CD1c-positive myeloid dendritic cell (primary cell): ENCODE measurements around the gene ROR2.

ENCODE experiments used
- DNase-seq: peaks from one replicate; pipeline ENCODE4 v3.0.0-alpha.2; 2016; ENCODE audit errors: extremely low spot score

ROR2 gene

DNA sequence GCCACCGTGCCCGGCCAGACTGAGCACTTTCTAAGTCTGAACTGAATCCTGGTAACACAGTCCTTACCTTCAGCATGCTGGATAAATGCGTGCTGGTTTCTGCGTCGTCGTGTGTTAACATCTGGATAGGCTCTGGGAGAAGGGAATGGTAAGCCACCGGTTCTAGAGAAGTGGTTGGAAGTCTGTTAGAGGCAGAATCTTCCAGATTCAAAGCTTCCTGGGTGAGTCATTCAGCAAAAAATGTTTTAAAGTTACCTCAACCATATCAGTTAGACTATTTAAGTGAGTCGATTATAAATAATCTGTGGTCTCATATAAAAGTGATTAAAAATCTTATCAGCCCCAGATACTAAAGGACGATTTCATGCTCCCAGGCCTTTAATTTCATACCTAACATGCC, 269.9 kb downstream of the ROR2 start:
- no peak for DNase-seq

DNA sequence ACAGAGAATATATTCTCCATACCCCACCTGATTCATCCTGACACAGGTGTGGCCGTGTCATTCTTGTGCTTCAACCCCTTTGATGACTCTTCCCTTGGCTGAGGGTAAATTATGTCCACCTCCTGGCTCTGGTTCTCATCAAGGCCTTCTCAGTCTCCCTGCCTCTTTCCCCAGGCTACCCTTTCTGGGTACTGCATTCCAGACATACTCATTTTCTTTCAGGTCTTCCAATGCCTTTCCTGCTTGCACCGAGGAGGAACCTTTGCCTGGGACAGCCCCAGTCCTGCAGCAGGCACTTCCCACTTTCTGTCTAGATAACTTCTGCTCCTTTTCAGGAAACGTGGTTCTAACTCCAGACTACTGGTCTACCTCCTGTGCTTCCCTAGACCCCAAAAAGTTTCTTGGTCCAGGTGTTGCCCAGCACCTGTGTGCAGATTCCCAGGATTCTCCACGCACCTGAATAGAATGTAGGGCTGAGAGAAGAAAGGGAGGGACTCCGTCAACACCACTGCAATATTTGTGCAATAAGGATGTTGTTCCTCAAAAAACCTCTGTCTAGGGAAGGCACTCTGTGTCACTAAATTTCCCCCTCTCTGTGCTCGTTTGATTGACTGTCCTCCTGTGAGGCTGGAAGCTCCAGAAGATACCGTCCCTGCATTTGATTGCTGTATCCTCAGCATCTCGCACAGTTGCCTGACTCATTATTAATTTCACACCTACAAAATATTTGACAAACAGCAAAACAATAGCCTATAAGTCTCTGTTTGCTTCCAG, 271.0 kb downstream of the ROR2 start:
- peak; percentile 42 for DNase-seq

DNA sequence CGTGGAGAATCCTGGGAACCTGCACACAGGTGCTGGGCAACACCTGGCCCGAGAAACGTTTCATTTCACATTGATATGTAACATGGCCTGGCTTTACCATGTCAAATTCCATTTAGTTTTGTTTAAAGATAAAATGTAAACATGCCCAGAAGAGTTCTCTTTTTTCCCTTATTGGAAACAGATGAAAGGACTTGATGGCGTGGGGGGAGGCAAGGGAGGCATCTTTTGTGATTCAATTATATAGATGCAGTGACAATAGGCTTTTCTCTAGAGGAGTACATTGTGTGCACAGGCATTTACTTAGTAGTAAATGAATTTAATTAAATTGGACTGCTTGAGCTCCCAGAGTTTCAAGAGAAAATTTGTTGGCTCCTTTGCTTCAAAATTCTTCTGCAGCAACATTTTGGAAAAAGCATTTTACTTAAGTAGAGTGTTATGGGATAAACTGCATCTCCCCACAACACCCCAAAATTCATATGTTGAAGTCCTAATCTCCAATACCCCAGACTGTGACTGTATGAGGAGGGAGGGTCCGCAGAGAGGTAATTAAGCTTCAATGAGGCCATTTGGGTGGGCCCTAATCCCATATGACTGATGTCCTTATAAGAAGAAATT, 272.1 kb downstream of the ROR2 start:
- DNase-seq = no peak

DNA sequence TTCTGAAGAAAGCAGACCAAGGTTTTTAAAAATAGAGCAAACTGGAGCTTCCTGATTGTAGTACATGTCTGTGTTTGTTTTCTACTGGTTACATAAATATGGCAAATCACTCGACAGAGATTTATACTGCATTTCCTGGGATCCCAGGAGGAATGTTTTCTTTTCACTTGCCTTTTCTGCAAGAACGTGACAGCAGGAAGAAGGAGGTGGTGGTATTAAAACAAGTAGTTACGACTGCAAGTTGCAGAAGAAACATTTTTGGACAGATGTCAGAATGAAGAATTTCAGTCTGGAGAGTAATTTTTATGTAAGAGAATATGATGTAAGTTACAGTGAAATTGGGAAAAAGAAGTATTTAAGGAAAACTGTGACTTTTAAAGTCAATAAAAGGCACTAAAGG, 272.7 kb downstream of the ROR2 start:
- no peak for DNase-seq

DNA sequence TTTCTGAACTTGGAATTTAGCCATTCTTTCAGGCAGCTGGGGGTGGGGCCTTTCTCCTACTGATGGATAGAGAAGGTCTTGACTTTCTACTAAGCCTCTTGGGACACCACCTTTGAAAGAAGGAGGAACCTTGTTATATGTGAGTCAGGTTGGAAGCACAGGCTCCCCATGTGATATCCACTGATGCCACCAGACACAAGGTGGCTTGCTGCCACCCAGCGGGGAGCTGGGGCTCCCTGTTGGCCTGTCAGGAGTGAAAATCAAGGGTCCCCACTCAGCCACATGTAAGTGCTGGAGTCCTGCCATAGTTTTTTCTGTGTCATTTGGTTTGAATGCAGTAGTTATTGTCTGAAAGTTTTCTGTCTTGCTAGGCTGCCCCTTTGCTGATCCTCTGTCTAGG, 274.0 kb downstream of the ROR2 start:
- DNase-seq = no peak

DNA sequence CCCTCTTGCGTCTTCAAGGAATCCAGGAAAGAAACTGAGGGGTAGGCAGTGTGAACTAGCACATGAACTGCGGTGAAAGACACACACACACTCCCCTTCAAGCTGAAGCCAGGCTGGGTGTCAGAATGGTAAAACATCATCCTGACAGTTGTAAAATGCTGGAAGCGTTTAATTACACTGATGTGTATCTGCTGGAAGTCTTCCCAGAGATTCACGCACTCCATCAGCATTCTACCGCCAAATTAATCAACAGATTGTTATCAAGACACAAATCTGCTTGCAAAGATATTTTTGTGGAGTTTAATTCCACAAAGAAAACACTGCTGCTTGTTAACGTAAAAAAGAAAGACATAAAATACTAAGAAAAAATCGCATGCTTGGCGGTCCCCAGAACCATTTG, 285.4 kb downstream of the ROR2 start:
- DNase-seq = no peak

DNA sequence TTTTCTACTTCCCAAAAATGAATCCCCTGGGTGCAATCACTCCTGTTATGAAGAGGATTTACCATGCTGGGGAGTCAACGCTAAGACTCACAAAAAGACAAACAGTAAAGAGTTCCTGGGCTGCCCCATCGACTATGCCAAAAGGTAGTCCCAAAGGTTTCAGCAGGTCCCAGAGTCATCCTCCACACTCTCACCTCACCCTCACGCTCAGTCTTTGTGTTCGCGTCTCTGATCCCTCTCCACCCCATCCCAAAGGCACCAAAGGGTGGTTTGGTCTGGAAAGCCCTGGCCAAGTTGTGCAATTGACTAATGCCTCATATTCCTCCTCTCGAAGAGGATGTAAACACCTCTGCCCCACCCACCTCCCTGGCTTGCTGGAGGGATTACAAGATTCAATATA, 286.2 kb downstream of the ROR2 start:
- DNase-seq = no peak

DNA sequence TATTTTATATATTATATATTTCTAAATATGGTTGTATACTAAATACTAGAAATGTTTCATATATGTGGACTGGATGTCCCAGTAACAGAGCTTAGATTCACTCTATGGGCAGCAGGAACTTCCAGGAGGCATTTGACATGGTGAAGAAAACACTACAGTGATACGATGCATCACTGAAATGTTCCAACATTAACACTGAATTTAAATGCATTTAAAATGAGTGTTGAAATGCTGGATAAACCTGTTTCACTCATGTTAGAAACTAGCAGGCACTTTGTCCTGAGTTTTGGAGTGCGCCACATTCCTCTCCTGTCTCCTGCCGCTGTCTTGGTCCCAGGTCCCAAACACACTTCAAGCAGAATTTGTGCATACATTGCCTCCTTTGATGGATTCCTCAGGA, 288.6 kb downstream of the ROR2 start:
- no peak for DNase-seq

DNA sequence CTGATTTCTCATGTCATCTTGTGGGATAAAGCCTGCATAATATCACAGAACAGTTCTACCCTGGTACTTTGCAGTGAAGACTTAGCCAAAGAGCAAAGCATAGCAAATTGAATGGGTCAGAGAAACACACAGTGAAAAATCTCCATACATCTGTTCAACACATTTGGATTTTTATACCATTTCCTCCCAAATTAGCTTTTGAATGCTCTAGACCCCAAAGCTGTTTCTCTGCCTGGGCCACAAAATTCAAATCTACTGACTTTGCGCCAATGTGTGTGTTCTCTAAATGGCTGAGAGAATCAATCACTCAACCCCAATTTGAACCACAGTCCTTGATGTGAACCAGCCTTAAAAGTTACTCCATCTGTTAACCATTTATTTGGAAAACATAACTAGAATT, 289.5 kb downstream of the ROR2 start:
- DNase-seq = no peak

DNA sequence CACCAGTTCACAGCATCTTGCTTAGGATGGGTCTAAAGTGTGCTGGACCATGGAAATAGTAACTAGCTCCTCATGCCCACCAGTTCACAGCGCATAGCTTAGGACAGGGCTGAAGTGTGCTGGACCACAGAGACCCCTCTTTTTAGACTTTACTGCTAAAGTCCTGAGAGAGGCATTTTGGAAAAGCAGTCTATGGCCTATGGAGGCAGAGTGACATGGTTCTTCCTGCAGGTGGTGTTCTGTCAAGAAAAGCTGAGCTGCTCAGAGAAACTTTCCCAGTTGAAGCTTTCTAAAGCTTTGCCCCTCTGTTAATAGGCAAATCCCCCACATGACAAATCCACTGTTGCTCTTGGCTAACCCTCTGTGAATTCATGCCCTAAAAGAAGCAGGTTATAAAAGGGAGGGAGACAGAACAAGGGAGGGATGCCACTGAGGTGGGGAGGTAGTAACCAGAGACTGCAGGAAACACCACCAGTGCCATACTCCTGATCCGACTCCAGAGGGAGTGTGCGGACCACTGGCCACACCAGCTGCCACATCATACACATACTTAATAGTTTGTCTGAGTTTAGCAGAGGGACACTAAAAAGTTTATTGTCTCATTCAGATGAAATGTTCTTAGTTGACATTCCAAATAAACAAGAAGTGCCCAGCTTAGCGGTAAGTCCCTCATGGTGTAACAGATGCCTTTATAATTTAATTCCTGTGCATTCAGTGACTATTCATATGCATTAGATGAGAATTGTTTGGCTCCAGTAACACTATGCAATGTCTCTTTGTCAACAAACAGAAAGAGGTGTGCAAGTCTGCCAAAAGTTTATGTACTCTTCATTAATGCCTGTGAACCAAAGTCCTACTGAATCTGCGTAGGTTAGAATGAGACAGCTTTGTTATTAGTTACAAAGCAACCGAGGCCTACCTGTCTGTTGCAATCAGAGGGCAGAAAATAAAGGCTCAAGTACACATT, 290.2 kb downstream of the ROR2 start:
- no peak for DNase-seq

DNA sequence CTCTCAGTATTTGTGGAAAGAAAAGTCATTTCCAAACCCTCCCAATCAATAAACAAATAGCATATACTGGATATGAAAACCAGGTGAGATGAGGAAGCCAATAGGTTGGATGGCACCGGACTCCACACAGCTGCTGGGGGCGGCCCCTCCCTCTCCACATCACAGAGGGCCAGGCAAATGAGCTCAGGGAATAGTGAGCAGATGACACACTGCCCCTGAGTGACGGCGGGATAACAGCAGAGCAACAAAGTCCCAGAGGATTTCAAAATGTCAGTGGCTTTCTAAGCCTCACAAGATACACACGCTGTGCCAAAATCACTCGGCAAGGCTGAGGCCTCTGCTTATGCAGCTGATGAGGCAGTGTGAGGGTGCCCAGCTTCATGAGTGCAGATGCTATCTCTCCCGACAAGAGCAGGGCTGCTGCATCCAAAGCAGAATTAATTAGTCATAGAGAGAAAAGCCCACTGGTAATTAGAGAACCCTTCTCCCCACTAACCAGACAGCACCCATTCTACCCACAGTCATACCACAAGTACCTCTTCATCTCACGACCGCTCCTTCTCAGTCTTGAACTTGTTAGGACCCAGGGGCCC, 291.4 kb downstream of the ROR2 start:
- no peak for DNase-seq

DNA sequence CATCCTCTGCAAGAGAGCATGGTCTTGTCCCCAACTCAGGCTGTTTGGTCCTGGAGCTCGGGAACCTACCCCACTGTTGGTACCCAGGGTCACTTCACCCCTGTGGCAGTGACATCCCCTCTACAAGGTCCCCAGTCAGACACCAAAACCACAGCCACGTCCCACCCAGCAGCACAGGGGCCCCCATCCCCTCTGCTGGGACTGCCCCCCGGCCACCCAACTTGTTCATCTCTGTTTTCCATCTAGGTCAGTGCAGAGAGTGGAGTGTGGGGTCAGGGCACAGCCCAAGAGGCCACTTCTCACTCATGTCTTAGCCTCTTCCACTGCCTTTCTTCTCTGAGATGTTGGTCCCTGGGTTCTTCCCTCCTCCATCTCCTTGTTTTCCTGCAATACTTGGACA, 292.5 kb downstream of the ROR2 start:
- DNase-seq = no peak

DNA sequence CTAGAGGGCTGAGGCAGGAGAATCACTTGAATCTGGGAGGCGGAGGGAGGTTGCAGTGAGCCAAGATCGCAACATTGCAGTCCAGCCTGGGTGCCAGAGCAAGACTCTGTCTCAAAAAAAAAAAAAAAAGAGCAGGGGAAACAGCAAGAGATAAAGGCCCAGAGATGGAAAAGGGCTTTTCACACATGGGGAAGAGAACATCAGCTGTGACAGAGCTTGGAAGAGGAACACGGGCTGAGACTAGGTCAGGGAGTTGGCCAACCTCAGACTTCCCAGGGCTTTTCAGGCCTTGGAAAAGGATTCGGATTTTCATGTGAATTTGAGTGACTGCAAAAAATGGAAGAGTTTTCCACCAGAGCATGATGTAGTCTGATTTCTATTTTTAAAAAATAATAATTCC, 294.4 kb downstream of the ROR2 start:
- DNase-seq = no peak

DNA sequence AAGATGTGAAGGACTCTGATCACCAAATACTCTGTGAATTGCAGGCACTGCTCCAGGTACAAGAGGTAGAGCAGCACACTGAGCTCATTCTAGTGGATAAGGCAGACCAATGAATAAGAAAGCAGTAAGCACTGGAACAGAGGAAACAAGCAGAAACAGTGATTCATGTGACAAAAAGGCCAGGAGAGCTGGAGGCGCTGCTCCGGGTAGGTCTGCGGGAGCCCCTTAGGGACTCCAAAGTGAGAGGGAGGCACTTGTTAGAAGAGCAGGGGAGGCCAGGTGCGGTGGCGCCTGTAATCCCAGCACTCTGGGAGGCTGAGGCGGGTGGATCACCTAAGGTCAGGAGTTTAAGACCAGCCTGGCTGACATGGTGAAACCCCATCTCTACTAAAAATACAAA, 294.8 kb downstream of the ROR2 start:
- no peak for DNase-seq

DNA sequence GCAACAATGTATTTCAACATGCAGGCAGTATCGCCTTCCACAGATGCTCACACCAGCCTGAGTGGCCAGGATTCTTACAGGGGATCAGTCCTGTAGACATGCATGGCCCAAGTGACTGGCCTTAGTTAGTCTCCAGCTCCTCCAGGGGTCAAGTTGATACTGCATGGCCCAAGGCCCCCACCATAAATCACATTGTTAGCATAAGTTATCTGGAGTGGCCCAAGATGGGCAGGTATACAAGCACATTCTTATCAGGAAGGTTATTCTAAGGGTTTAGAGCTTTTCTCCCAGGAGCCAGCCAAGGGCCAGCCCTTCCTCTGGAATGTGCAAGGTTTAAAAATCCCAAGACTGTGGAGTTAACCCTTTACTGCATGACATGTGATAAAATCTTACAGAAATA, 295.5 kb downstream of the ROR2 start:
- no peak for DNase-seq

DNA sequence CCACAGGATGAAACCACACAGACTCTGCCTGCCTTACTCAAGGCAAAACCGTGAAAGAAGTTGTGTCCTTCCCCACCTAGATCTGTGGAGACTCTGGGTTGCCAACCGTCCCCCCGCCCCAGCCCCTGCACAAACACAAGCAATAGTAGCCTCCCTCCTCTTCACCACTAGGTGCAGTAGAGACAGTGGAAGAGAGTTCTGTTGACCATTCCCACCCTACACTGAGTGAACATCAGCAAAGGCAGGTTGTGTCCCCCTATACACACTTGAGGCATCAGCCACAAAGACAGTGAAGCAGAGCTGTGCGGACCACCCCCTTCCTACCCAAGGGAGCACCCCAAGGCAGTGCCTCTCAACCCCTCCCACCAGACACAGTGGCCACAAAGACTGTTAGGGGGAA, 302.7 kb downstream of the ROR2 start:
- DNase-seq = no peak

DNA sequence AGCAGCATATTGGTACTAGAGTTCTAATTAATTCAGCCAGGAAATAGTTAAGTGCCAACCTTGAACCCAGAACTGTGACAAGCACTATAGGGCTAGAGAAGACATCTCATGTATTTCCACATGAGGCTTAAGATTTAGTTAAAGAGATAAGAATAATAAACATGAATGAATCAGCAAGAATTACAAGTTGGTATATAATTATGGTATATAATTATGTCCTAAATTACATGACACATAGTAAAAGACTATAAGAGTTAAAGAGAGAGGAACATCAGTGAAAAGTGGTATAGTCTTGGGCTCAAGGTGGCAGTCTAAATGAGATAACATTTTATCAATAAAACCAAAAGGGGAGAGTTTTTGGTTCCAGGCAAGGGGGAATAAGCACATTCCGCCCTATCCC, 303.3 kb downstream of the ROR2 start:
- no peak for DNase-seq

DNA sequence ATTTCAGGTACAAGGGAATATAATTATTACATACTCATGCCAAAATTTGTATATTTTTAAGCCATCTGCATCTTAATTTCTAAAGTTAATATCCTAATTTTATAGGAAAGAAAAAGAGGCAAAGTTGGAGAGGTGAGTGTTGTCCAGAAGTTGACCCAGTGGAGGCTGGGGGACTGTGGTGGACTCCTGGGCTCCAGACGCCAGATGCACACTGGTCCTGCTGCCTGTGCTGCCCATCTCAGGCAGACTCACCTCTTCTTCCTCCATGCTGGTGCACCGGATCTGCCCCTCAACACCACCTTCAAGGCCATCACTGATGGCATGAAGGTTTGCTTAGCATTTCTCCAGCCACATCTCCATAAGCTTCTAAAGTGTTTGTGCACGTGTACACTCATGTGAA, 305.6 kb downstream of the ROR2 start:
- no peak for DNase-seq

DNA sequence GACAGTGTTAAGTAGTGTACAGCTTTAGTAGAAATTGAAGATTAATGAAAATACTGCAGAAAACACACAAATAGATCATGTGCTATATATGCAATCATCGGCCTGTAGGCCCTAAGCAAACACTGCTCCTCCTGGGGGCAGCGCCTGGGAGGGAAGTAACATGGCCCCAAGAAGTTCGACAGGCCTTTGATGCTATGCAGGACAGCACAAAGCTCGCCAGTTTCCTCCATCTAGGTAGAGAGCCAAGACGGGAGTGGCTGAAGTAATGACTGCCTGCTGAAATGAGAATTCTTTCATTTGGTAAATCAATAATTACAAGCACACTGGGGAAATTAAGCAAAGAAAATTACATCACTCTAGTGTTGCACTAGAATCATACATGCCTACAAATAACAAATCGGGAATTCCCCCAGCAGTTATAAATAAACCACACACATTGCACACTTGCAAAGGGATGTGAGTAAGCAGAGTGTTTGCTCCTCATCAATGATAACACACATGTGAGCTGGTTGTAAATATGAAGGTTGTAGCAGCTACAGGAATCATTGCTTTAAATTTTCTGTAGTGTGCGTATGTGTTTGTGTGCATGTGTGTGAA, 306.4 kb downstream of the ROR2 start:
- no peak for DNase-seq

DNA sequence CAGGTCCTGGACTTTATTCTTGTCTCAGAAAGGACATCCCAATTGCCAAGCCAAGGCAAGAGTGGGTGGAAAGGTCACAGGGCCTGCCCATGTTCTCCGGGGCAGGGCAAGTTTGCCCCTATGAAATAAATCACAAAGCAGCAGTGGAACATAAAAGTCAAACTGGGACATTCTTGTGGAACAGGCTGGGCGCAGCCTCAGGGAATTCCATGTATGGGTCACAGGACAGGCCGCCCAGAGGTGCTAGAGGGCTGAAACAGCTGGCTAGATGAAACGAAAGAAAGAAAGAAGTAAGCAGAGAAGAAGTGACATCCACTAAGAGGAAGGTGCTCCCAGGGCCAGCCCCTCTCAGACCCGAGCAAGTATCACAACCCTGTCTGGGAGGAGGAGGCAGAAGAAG, 307.3 kb downstream of the ROR2 start:
- DNase-seq = no peak

DNA sequence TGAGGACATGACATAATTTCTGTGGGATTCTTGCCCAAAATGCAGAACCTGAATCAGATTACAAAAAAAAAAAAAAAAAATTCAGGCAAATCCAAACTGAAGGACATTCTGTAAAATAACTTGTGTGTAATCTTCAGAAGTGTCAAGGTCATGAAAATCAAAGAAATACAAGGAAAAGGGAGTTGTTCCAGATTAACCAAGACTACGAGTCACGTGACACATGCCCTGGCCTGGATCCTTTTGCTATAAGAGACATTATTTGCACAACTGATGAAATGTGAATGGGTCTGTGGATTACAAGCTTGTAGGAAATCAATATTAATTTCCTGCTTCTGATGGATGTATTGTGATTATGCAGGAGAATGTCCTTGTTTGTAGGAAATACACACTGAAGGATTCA, 309.6 kb downstream of the ROR2 start:
- no peak for DNase-seq

DNA sequence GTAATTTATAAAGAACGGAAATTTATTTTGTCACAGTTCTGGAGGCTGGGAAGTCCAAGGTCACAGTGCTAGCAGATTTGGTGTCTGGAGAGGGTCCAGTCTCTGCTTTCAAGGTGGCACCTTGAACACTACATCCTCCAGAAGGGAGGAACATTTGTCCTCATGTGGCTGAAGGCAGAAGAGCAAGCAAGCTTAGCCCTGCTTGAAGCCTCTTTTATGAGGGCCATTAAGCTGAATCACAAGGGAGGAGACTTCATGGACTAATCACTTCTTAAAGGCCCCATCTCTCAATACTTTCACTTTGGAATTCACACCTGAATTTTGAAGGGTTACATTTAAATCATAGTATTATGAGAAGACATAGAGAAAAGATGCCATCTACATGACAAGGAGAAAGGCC, 311.0 kb downstream of the ROR2 start:
- DNase-seq = no peak
